Measurements from ENCODE around the gene URGCP.

- no peak for TF ChIP-seq CTCF (IDR thresholded peaks at IDR 0.05)
- no peak for TF ChIP-seq POLR2A (IDR thresholded peaks at IDR 0.05)
These were observed 35.3 kb downstream of the URGCP start for GRCh38 chr7:43871064-43871463.

Data from thyroid gland (tissue), 4 donors.